HEK293 (cell line): ENCODE results near the gene SLC7A11.

ENCODE experiments used
- CTCF ChIA-PET: fragments of 350-600 bp; formaldehyde crosslinking; extraction: SDS; loops from one replicate; lab custom pipeline; 2021; ENCODE audit warnings: antibody characterized with exemption; lab: Yijun Ruan, JAX
- POLR2A ChIA-PET: fragments of 300-600 bp; formaldehyde crosslinking; extraction: SDS; loops from one replicate; lab custom pipeline; 2020; ENCODE audit warnings: antibody characterized with exemption, inconsistent platforms; lab: Yijun Ruan, JAX
- H3K27ac ChIP-seq: fragments of 200-500 bp; sonication (Bioruptor generic); 2 replicates; pipeline ENCODE4 v1.5.1; 2014; ENCODE audit warnings: low read depth, low read length, control low read depth, inconsistent platforms; ENCODE audit errors: extremely low read depth
- H3K36me3 ChIP-seq, 2 experiments: fragments of 200-500 bp in 1 of 2; sonication (Bioruptor generic) in 1 of 2; 1 replicate in 1 of 2; 2 replicates in 1 of 2; pipeline ENCODE4 v1.5.1; 2014 to 2017; ENCODE audit warnings: inconsistent platforms in 2 of 2, low read length in 2 of 2; ENCODE audit not compliant: control insufficient read depth in 2 of 2, insufficient read depth in 1 of 2
- H3K4me1 ChIP-seq: fragments of 200-500 bp; sonication (Bioruptor generic); 2 replicates; pipeline ENCODE4 v1.5.1; 2014; ENCODE audit warnings: mild to moderate bottlenecking, low read length, inconsistent platforms; ENCODE audit not compliant: control insufficient read depth, insufficient read depth
- H3K4me3 ChIP-seq: 2 replicates; pipeline ENCODE4 v1.5.1; 2011; ENCODE audit warnings: low read depth, mild to moderate bottlenecking, control low read depth, low read length, moderate library complexity
- H3K9me3 ChIP-seq: fragments of 200-500 bp; sonication (Bioruptor generic); 2 replicates; pipeline ENCODE4 v1.5.1; 2014; ENCODE audit warnings: low read depth, low read length, inconsistent platforms; ENCODE audit not compliant: control insufficient read depth, insufficient read depth
- IKZF3 ChIP-seq: fragments of 450-650 bp; IDR thresholded peaks from 2 replicates; pipeline ENCODE4 v1.5.0; 2018; ENCODE audit warnings: missing biosample characterization, mild to moderate bottlenecking, missing genetic modification characterization, moderate library complexity
- KLF16 ChIP-seq: fragments of 450-650 bp; formaldehyde crosslinking; IDR thresholded peaks from 2 replicates; pipeline ENCODE4 v1.5.1; 2017; ENCODE audit warnings: missing biosample characterization, missing genetic modification characterization
- KLF8 ChIP-seq: fragments of 450-650 bp; formaldehyde crosslinking; IDR thresholded peaks from 2 replicates; pipeline ENCODE4 v1.5.1; 2016; ENCODE audit warnings: missing biosample characterization, missing genetic modification characterization
- SCRT2 ChIP-seq: fragments of 450-650 bp; formaldehyde crosslinking; IDR thresholded peaks from 2 replicates; pipeline ENCODE4 v1.5.1; 2016; ENCODE audit warnings: missing biosample characterization, missing genetic modification characterization
- SP7 ChIP-seq: fragments of 450-650 bp; formaldehyde crosslinking; IDR thresholded peaks from 2 replicates; pipeline ENCODE4 v1.5.1; 2016; ENCODE audit warnings: missing biosample characterization, missing genetic modification characterization
- WT1 ChIP-seq: fragments of 450-650 bp; formaldehyde crosslinking; IDR thresholded peaks from 2 replicates; pipeline ENCODE4 v1.5.1; 2016; ENCODE audit warnings: missing biosample characterization, missing genetic modification characterization
- ZNF132 ChIP-seq: fragments of 450-650 bp; formaldehyde crosslinking; IDR thresholded peaks from 2 replicates; pipeline ENCODE4 v1.5.1; 2017; ENCODE audit warnings: missing biosample characterization, missing genetic modification characterization, borderline replicate concordance
- ZNF169 ChIP-seq: fragments of 450-650 bp; formaldehyde crosslinking; IDR thresholded peaks from 2 replicates; pipeline ENCODE4 v1.5.1; 2016; ENCODE audit warnings: missing biosample characterization, missing genetic modification characterization
- ZNF184 ChIP-seq: fragments of 450-650 bp; IDR thresholded peaks from 2 replicates; pipeline ENCODE4 v1.5.1; 2018; ENCODE audit warnings: missing biosample characterization, mild to moderate bottlenecking, missing genetic modification characterization
- ZNF202 ChIP-seq: fragments of 450-650 bp; formaldehyde crosslinking; IDR thresholded peaks from 2 replicates; pipeline ENCODE4 v1.5.1; 2016; ENCODE audit warnings: missing biosample characterization, missing genetic modification characterization, borderline replicate concordance
- ZNF37A ChIP-seq: fragments of 450-650 bp; IDR thresholded peaks from 2 replicates; pipeline ENCODE4 v1.5.1; 2018; ENCODE audit warnings: missing biosample characterization, missing genetic modification characterization
- ZNF416 ChIP-seq: fragments of 450-650 bp; formaldehyde crosslinking; IDR thresholded peaks from 2 replicates; pipeline ENCODE4 v1.5.1; 2016; ENCODE audit warnings: missing biosample characterization, missing genetic modification characterization
- ZNF521 ChIP-seq: fragments of 450-650 bp; formaldehyde crosslinking; IDR thresholded peaks from 2 replicates; pipeline ENCODE4 v1.5.1; 2017; ENCODE audit warnings: missing biosample characterization, mild to moderate bottlenecking, missing genetic modification characterization
- ZNF610 ChIP-seq: fragments of 450-650 bp; formaldehyde crosslinking; IDR thresholded peaks from 2 replicates; pipeline ENCODE4 v1.5.1; 2016; ENCODE audit warnings: missing biosample characterization, missing genetic modification characterization, borderline replicate concordance
- ZNF677 ChIP-seq: fragments of 450-650 bp; IDR thresholded peaks from 2 replicates; pipeline ENCODE4 v1.5.0; 2018; ENCODE audit warnings: missing biosample characterization, mild to moderate bottlenecking, missing genetic modification characterization, moderate library complexity
- ZNF701 ChIP-seq: fragments of 450-650 bp; formaldehyde crosslinking; IDR thresholded peaks from 2 replicates; pipeline ENCODE4 v1.5.1; 2016; ENCODE audit warnings: missing biosample characterization, missing genetic modification characterization
- ZNF777 ChIP-seq: fragments of 450-650 bp; formaldehyde crosslinking; IDR thresholded peaks from 2 replicates; pipeline ENCODE4 v1.5.1; 2017; ENCODE audit warnings: missing biosample characterization, missing genetic modification characterization, borderline replicate concordance
- ZNF785 ChIP-seq: fragments of 450-650 bp; formaldehyde crosslinking; IDR thresholded peaks from 2 replicates; pipeline ENCODE4 v1.5.1; 2016; ENCODE audit warnings: missing biosample characterization, missing genetic modification characterization
- ZNF843 ChIP-seq: fragments of 450-650 bp; formaldehyde crosslinking; IDR thresholded peaks from 2 replicates; pipeline ENCODE4 v1.5.1; 2016; ENCODE audit warnings: missing biosample characterization, missing genetic modification characterization
- TF ChIP-seq, protein P1 (sequence below): fragments of 450-650 bp; formaldehyde crosslinking; IDR thresholded peaks from 2 replicates; pipeline ENCODE4 v1.5.0; 2017; ENCODE audit warnings: missing biosample characterization, missing genetic modification characterization, borderline replicate concordance
- TF ChIP-seq, protein P2 (sequence below): IDR thresholded peaks from 2 replicates; pipeline ENCODE4 v1.6.1; 2011; ENCODE audit warnings: mild to moderate bottlenecking, low read depth, low read length, borderline replicate concordance
- TF ChIP-seq, protein P3 (sequence below): fragments of 450-650 bp; formaldehyde crosslinking; IDR thresholded peaks from 2 replicates; pipeline ENCODE4 v1.5.1; 2016; ENCODE audit warnings: missing biosample characterization, missing genetic modification characterization, borderline replicate concordance
- TF ChIP-seq, protein P4 (sequence below): fragments of 450-650 bp; formaldehyde crosslinking; IDR thresholded peaks from 2 replicates; pipeline ENCODE4 v1.5.1; 2016; ENCODE audit warnings: missing biosample characterization, missing genetic modification characterization
- TF ChIP-seq, protein P5 (sequence below): fragments of 450-650 bp; formaldehyde crosslinking; IDR thresholded peaks from 2 replicates; pipeline ENCODE4 v1.5.1; 2017; ENCODE audit warnings: missing biosample characterization, missing genetic modification characterization

SLC7A11 gene

DNA sequence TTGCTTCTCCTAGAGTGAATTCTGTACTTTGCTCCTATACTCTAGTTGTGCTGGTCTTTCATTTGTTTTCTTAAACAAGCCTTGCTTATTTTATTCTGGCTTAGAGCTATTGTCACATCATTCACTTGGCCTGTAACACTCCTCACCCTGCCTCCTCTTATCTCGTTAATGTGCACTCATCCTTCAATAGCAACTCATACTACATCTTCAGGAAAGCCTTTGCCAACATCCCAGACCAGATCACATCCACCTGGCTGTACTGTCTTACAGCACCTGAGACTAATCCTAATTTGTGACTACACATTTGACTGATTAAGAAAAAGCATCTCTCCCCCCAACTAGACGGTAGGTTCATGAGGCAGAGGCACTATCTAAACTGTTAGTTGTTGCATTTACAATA, 80.8 kb downstream of the SLC7A11 start:
- Histone ChIP-seq H3K9me3 (no peaks in the 10 kb centered on the region), H3K4me1 (no peaks in the 10 kb centered on the region), H3K36me3 (no peaks in the 10 kb centered on the region)
- CTCF ChIA-PET = no interaction called here
- TF ChIP-seq, protein P1, sequence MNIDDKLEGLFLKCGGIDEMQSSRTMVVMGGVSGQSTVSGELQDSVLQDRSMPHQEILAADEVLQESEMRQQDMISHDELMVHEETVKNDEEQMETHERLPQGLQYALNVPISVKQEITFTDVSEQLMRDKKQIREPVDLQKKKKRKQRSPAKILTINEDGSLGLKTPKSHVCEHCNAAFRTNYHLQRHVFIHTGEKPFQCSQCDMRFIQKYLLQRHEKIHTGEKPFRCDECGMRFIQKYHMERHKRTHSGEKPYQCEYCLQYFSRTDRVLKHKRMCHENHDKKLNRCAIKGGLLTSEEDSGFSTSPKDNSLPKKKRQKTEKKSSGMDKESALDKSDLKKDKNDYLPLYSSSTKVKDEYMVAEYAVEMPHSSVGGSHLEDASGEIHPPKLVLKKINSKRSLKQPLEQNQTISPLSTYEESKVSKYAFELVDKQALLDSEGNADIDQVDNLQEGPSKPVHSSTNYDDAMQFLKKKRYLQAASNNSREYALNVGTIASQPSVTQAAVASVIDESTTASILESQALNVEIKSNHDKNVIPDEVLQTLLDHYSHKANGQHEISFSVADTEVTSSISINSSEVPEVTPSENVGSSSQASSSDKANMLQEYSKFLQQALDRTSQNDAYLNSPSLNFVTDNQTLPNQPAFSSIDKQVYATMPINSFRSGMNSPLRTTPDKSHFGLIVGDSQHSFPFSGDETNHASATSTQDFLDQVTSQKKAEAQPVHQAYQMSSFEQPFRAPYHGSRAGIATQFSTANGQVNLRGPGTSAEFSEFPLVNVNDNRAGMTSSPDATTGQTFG = no peak
- TF ChIP-seq ZNF169 (tag by site-specific recombination) = no peak
- no peak for TF ChIP-seq ZNF202 (tag by site-specific recombination)
- TF ChIP-seq ZNF785 (tag by site-specific recombination) = no peak
- TF ChIP-seq ZNF677 (tag by site-specific recombination) = no peak
- no peak for TF ChIP-seq ZNF416
- TF ChIP-seq, protein P2, sequence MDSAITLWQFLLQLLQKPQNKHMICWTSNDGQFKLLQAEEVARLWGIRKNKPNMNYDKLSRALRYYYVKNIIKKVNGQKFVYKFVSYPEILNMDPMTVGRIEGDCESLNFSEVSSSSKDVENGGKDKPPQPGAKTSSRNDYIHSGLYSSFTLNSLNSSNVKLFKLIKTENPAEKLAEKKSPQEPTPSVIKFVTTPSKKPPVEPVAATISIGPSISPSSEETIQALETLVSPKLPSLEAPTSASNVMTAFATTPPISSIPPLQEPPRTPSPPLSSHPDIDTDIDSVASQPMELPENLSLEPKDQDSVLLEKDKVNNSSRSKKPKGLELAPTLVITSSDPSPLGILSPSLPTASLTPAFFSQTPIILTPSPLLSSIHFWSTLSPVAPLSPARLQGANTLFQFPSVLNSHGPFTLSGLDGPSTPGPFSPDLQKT = no peak
- TF ChIP-seq, all 188 proteins: peak for 0
- no peak overlapping the region for H3K4me3 ChIP-seq
- no peak overlapping the region for H3K27ac ChIP-seq
- POLR2A ChIA-PET = no interaction called here

DNA sequence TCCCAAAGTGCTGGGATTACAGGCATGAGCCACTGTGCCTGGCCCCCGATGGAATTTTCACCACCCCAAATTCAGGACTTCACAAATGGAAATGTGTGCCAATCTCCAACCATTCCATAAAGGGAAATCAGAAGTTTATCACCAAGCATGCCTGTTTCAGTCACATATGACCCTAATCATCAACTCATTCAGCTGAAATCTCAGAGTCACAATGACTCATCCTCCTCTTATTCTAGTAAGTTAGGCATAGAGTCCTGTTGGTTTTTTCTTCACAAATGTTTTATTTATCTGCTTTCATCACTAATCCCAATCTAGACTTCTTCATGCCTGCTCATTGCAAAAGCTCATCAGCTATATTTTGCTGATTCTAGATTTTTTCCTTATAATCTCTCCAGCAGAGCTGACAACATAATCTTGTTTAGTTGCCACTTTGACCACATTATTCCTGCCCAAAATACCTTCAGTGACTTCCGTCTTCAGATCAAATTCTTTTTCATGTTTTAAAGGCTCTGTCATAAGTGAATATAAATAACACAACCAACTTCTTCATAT, 83.3 kb downstream of the SLC7A11 start:
- Histone ChIP-seq H3K27ac (no peak overlapping the region), H3K9me3 (no peaks in the 10 kb centered on the region), H3K4me3 (no peak overlapping the region), H3K4me1 (no peaks in the 10 kb centered on the region), H3K36me3 (no peaks in the 10 kb centered on the region)
- CTCF ChIA-PET = interaction anchor here (1.1 kb wide), 1 partner anchor 68 kb away, joined by 3 read pairs; no protein-coding TSS in a partner anchor
- POLR2A ChIA-PET = no interaction called here
- no peak for TF ChIP-seq ZNF416
- TF ChIP-seq ZNF777 = no peak
- no peak for TF ChIP-seq ZNF169 (tag by site-specific recombination)
- TF ChIP-seq WT1 = no peak
- TF ChIP-seq, protein P3, sequence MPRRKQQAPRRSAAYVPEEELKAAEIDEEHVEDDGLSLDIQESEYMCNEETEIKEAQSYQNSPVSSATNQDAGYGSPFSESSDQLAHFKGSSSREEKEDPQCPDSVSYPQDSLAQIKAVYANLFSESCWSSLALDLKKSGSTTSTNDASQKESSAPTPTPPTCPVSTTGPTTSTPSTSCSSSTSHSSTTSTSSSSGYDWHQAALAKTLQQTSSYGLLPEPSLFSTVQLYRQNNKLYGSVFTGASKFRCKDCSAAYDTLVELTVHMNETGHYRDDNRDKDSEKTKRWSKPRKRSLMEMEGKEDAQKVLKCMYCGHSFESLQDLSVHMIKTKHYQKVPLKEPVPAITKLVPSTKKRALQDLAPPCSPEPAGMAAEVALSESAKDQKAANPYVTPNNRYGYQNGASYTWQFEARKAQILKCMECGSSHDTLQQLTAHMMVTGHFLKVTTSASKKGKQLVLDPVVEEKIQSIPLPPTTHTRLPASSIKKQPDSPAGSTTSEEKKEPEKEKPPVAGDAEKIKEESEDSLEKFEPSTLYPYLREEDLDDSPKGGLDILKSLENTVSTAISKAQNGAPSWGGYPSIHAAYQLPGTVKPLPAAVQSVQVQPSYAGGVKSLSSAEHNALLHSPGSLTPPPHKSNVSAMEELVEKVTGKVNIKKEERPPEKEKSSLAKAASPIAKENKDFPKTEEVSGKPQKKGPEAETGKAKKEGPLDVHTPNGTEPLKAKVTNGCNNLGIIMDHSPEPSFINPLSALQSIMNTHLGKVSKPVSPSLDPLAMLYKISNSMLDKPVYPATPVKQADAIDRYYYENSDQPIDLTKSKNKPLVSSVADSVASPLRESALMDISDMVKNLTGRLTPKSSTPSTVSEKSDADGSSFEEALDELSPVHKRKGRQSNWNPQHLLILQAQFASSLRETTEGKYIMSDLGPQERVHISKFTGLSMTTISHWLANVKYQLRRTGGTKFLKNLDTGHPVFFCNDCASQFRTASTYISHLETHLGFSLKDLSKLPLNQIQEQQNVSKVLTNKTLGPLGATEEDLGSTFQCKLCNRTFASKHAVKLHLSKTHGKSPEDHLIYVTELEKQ (tag by site-specific recombination) = no peak
- TF ChIP-seq, protein P4, sequence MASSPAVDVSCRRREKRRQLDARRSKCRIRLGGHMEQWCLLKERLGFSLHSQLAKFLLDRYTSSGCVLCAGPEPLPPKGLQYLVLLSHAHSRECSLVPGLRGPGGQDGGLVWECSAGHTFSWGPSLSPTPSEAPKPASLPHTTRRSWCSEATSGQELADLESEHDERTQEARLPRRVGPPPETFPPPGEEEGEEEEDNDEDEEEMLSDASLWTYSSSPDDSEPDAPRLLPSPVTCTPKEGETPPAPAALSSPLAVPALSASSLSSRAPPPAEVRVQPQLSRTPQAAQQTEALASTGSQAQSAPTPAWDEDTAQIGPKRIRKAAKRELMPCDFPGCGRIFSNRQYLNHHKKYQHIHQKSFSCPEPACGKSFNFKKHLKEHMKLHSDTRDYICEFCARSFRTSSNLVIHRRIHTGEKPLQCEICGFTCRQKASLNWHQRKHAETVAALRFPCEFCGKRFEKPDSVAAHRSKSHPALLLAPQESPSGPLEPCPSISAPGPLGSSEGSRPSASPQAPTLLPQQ (tag by site-specific recombination) = no peak
- TF ChIP-seq ZNF184 (tag by site-specific recombination) = no peak
- TF ChIP-seq ZNF610 (tag by site-specific recombination) = no peak
- TF ChIP-seq KLF8 (tag by site-specific recombination) = no peak
- no peak for TF ChIP-seq ZNF843 (tag by site-specific recombination)
- no peak for TF ChIP-seq ZNF37A (tag by site-specific recombination)
- no peak for TF ChIP-seq IKZF3 (tag by site-specific recombination)
- TF ChIP-seq SP7 = no peak
- no peak for TF ChIP-seq ZNF132 (tag by site-specific recombination)
- no peak for TF ChIP-seq KLF16 (tag by site-specific recombination)
- TF ChIP-seq, protein P5, sequence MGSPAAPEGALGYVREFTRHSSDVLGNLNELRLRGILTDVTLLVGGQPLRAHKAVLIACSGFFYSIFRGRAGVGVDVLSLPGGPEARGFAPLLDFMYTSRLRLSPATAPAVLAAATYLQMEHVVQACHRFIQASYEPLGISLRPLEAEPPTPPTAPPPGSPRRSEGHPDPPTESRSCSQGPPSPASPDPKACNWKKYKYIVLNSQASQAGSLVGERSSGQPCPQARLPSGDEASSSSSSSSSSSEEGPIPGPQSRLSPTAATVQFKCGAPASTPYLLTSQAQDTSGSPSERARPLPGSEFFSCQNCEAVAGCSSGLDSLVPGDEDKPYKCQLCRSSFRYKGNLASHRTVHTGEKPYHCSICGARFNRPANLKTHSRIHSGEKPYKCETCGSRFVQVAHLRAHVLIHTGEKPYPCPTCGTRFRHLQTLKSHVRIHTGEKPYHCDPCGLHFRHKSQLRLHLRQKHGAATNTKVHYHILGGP (tag by site-specific recombination) = no peak
- TF ChIP-seq SCRT2 (tag by site-specific recombination) = no peak
- TF ChIP-seq ZNF701 = no peak
- no peak for TF ChIP-seq ZNF521 (tag by site-specific recombination)
